Measurements from ENCODE around the gene PRKN. TPM values are rescaled to one million over a fixed set of nuclear protein-coding genes. Genes with fewer than 3 reads are reported as not detected.

The PRKN gene
- total RNA-seq, 1 experiment from 2014 or later = 0.46 TPM

- Histone ChIP-seq H3K4me3 (ENCODE audit: low read depth in 2 of 2, low read length in 2 of 2) (no peak overlapping the region), H3K4me1 (ENCODE audit: control insufficient read depth, insufficient read depth, low read length) (no peaks in the 10 kb centered on the region), H3K27ac (ENCODE audit: low read length) (no peak overlapping the region), H3K27me3 (ENCODE audit: control insufficient read depth, insufficient read depth, low read length) (no peaks in the 10 kb centered on the region), H3K9me3 (ENCODE audit: control insufficient read depth, insufficient read depth, low read depth, low read length) (no peaks in the 10 kb centered on the region), H3K36me3 (ENCODE audit: control insufficient read depth, insufficient read depth, low read length) (no peaks in the 10 kb centered on the region)
- intact Hi-C loops (cut with micrococcal nuclease; ENCODE audit: unreplicated experiment) (no loop called here), in situ Hi-C loops (cut with HindIII; ENCODE audit: low pct_unique_long_range_greater_than_20kb, low sequenced_read_pairs) (no loop called here)
- BruUV-seq (replicated peaks) = no TSS peak
- TF ChIP-seq TCF7L2 (IDR thresholded peaks at IDR 0.05; ENCODE audit: low read depth, low read length) (no peak), CTCF (IDR thresholded peaks at IDR 0.05) (no peak), POLR2AphosphoS5 (IDR thresholded peaks at IDR 0.05; ENCODE audit: low read depth, low read length) (no peak), REST (IDR thresholded peaks at IDR 0.05; ENCODE audit: insufficient read depth in 1 of 2, low read depth in 2 of 2, low read length in 1 of 2) (no peak), SIN3A (IDR thresholded peaks at IDR 0.05; ENCODE audit: borderline replicate concordance, insufficient read depth, low read depth, low read length) (no peak)
- ChIA-PET CTCF (no interaction called here), POLR2A (no interaction called here)
- ATAC-seq (no peak), DNase-seq (ENCODE audit: low read depth, low spot score) (no peak)
Observed at GRCh38 chr6:162271922-162272321, 455.6 kb downstream of the PRKN start.

- Histone ChIP-seq H3K4me3 (ENCODE audit: low read depth in 2 of 2, low read length in 2 of 2) (no peak overlapping the region), H3K9me3 (ENCODE audit: control insufficient read depth, insufficient read depth, low read depth, low read length) (no peaks in the 10 kb centered on the region), H3K36me3 (ENCODE audit: control insufficient read depth, insufficient read depth, low read length) (no peaks in the 10 kb centered on the region), H3K27me3 (ENCODE audit: control insufficient read depth, insufficient read depth, low read length) (no peaks in the 10 kb centered on the region), H3K4me1 (ENCODE audit: control insufficient read depth, insufficient read depth, low read length) (no peaks in the 10 kb centered on the region), H3K27ac (ENCODE audit: low read length) (no peak overlapping the region)
- CTCF ChIA-PET = no interaction called here
- in situ Hi-C loops (cut with HindIII; ENCODE audit: low pct_unique_long_range_greater_than_20kb, low sequenced_read_pairs) = no loop called here
- POLR2A ChIA-PET = no interaction called here
- ATAC-seq (no peak), DNase-seq (ENCODE audit: low read depth, low spot score) (no peak)
- no TSS peak for BruUV-seq (replicated peaks)
- TF ChIP-seq CTCF (IDR thresholded peaks at IDR 0.05) (no peak), POLR2AphosphoS5 (IDR thresholded peaks at IDR 0.05; ENCODE audit: low read depth, low read length) (no peak), TCF7L2 (IDR thresholded peaks at IDR 0.05; ENCODE audit: low read depth, low read length) (no peak), REST (IDR thresholded peaks at IDR 0.05; ENCODE audit: insufficient read depth in 1 of 2, low read depth in 2 of 2, low read length in 1 of 2) (no peak), SIN3A (IDR thresholded peaks at IDR 0.05; ENCODE audit: borderline replicate concordance, insufficient read depth, low read depth, low read length) (no peak)
- intact Hi-C loops (cut with micrococcal nuclease; ENCODE audit: unreplicated experiment) = no loop called here
Observed at GRCh38 chr6:162270966-162271365, 456.6 kb downstream of the PRKN start.
